Endodermal cell (in vitro differentiated cells): Measurements from ENCODE around the gene NISCH. TPM values are rescaled to one million over a fixed set of nuclear protein-coding genes. Genes with fewer than 3 reads are reported as not detected.

Experiments
- DNase-seq: peaks from one replicate; pipeline ENCODE4 v3.0.0-alpha.2; 2017
- H3K27ac ChIP-seq: 2 replicates; pipeline ENCODE4 v1.5.1; 2013; ENCODE audit warnings: mild to moderate bottlenecking, low read depth, low read length, moderate library complexity
- H3K27me3 ChIP-seq: 2 replicates; pipeline ENCODE4 v1.6.1; 2013; ENCODE audit warnings: mild to moderate bottlenecking, low read length, moderate library complexity; ENCODE audit not compliant: insufficient read depth, control insufficient read depth, poor library complexity, severe bottlenecking
- H3K36me3 ChIP-seq: 2 replicates; pipeline ENCODE4 v1.7.0; 2013; ENCODE audit warnings: mild to moderate bottlenecking, low read length, moderate library complexity; ENCODE audit not compliant: control insufficient read depth, insufficient read depth
- H3K4me1 ChIP-seq: one replicate; pipeline ENCODE4 v1.7.0; 2013; ENCODE audit warnings: low read length; ENCODE audit not compliant: control insufficient read depth, insufficient read depth
- H3K4me3 ChIP-seq: 2 replicates; pipeline ENCODE4 v1.5.1; 2013; ENCODE audit warnings: mild to moderate bottlenecking, low read length, moderate library complexity
- H3K9ac ChIP-seq: 2 replicates; pipeline ENCODE4 v1.6.1; 2013; ENCODE audit warnings: mild to moderate bottlenecking, low read length, moderate library complexity; ENCODE audit not compliant: poor library complexity, severe bottlenecking; ENCODE audit errors: extremely low read depth
- H3K9me3 ChIP-seq: 2 replicates; pipeline ENCODE4 v1.6.1; 2013; ENCODE audit warnings: mild to moderate bottlenecking, low read length, moderate library complexity; ENCODE audit not compliant: control insufficient read depth
- H3K27ac Mint-ChIP-seq: 2 replicates; pipeline ENCODE4 v1.8.0; 2020; ENCODE audit warnings: mixed read lengths
- H3K27me3 Mint-ChIP-seq: 2 replicates; pipeline ENCODE4 v1.8.0; 2021; ENCODE audit warnings: mild to moderate bottlenecking, mixed read lengths; ENCODE audit not compliant: insufficient read depth
- H3K36me3 Mint-ChIP-seq: 2 replicates; pipeline ENCODE4 v1.8.0; 2020; ENCODE audit warnings: low read depth, mixed read lengths
- H3K4me1 Mint-ChIP-seq: 2 replicates; pipeline ENCODE4 v1.8.0; 2020; ENCODE audit warnings: mixed read lengths
- H3K4me3 Mint-ChIP-seq: 2 replicates; pipeline ENCODE4 v1.8.0; 2020; ENCODE audit warnings: mild to moderate bottlenecking, moderate library complexity, mixed read lengths
- H3K9me3 Mint-ChIP-seq: 2 replicates; pipeline ENCODE4 v1.8.0; 2020; ENCODE audit warnings: mild to moderate bottlenecking, mixed read lengths
- CTCF ChIP-seq: fragments of 200-600 bp; sonication (generic); conservative IDR thresholded peaks from 2 replicates; pipeline ENCODE4 v1.5.0; 2021; ENCODE audit warnings: antibody characterized with exemption, mild to moderate bottlenecking
- WGBS, 2 experiments: methylation state at CpG; one replicate each; pipeline versions ENCODE4 v1.1.5 to v1.1.7; 2013; ENCODE audit warnings: missing lambda C conversion rate in 2 of 2, mixed read lengths in 1 of 2; ENCODE audit not compliant: insufficient coverage in 1 of 2, insufficient read length in 1 of 2; 5-methylcytosine and 5-hydroxymethylcytosine counted together
- total RNA-seq, 2 donors: library from RNA; stranded (reverse); fragmentation: NEBNext Ultra II Directional in 1 of 2; extraction: Animal tissue kit (Norgen Biotek cat#: 25700) in 1 of 2; gene quantifications; 2 replicates in 1 of 2; 3 replicates in 1 of 2; pipeline ENCODE4 v1.2.1, GENCODE V29; 2021

The NISCH gene
- total RNA-seq, 2 donors from 2014 or later, result 151 to 156 TPM

GRCh38 chr3:52490939-52491526, 35.6 kb downstream of the NISCH start:
- Histone ChIP-seq H3K4me1 (no peaks in the 10 kb centered on the region), H3K9me3 (no peaks in the 10 kb centered on the region), H3K4me3 (no peak overlapping the region), H3K36me3 (peaks cover 34% of the 10 kb centered on the region), H3K27ac (no peak overlapping the region), H3K27me3 (no peaks in the 10 kb centered on the region), H3K9ac (no peak overlapping the region)
- H3K9me3 Mint-ChIP-seq, result no peaks in the 10 kb centered on the region
- DNase-seq, result no peak
- 96 to 97% methylated on average over 21 to 23 of the region's 23 CpGs for WGBS, 2 experiments
- no peak for TF ChIP-seq CTCF
- peaks cover 37% of the 10 kb centered on the region for H3K36me3 Mint-ChIP-seq
- H3K4me1 Mint-ChIP-seq, result no peaks in the 10 kb centered on the region
- no peak overlapping the region for H3K27ac Mint-ChIP-seq
- no peaks in the 10 kb centered on the region for H3K27me3 Mint-ChIP-seq
- H3K4me3 Mint-ChIP-seq, result no peak overlapping the region

- 92 to 96% methylated on average over 19 to 21 of the region's 21 CpGs for WGBS, 2 experiments
- H3K27me3 ChIP-seq, result no peaks in the 10 kb centered on the region
- DNase-seq, result no peak
- peaks cover 28% of the 10 kb centered on the region for H3K36me3 ChIP-seq
- no peaks in the 10 kb centered on the region for H3K27me3 Mint-ChIP-seq
- H3K27ac Mint-ChIP-seq, result no peak overlapping the region
- H3K4me3 ChIP-seq, result no peak overlapping the region
- no peaks in the 10 kb centered on the region for H3K9me3 Mint-ChIP-seq
- no peak overlapping the region for H3K4me3 Mint-ChIP-seq
- no peaks in the 10 kb centered on the region for H3K4me1 ChIP-seq
- no peaks in the 10 kb centered on the region for H3K4me1 Mint-ChIP-seq
- H3K9ac ChIP-seq, result no peak overlapping the region
- no peak for TF ChIP-seq CTCF
- H3K9me3 ChIP-seq, result no peaks in the 10 kb centered on the region
- peaks cover 32% of the 10 kb centered on the region for H3K36me3 Mint-ChIP-seq
- peak overlapping the region; percentile 29 for H3K27ac ChIP-seq
Observed at GRCh38 chr3:52492059-52492458, 36.7 kb downstream of the NISCH start.

- Histone ChIP-seq H3K27ac (no peak overlapping the region), H3K9ac (no peak overlapping the region), H3K27me3 (no peaks in the 10 kb centered on the region), H3K4me3 (no peak overlapping the region), H3K4me1 (no peaks in the 10 kb centered on the region), H3K36me3 (peaks cover 28% of the 10 kb centered on the region), H3K9me3 (no peaks in the 10 kb centered on the region)
- Mint-ChIP-seq H3K27me3 (no peaks in the 10 kb centered on the region), H3K36me3 (peaks cover 22% of the 10 kb centered on the region), H3K4me3 (no peak overlapping the region), H3K9me3 (no peaks in the 10 kb centered on the region), H3K4me1 (no peaks in the 10 kb centered on the region), H3K27ac (no peak overlapping the region)
- WGBS, 2 experiments, result 80 to 94% methylated on average over 1 to 7 of the region's 7 CpGs
- TF ChIP-seq CTCF, result no peak
- DNase-seq, result no peak
Observed at GRCh38 chr3:52493232-52494017, 38.0 kb downstream of the NISCH start.
